HFFc6 (cell line): ENCODE results near the gene GORASP2. TPM values are rescaled to one million over a fixed set of nuclear protein-coding genes. Genes with fewer than 3 reads are reported as not detected.

ENCODE experiments used
- DNase-seq: peaks from one replicate; pipeline ENCODE4 v3.0.0-alpha.2; 2018
- H3K27ac Mint-ChIP-seq: 2 replicates; pipeline ENCODE4 v1.8.0; 2020; ENCODE audit warnings: mild to moderate bottlenecking, mixed read lengths
- H3K27me3 Mint-ChIP-seq: 2 replicates; pipeline ENCODE4 v1.8.0; 2021; ENCODE audit warnings: mild to moderate bottlenecking, moderate library complexity, mixed read lengths; ENCODE audit not compliant: insufficient read depth
- H3K36me3 Mint-ChIP-seq: 2 replicates; pipeline ENCODE4 v1.8.0; 2021; ENCODE audit warnings: low read depth, mixed read lengths
- H3K4me1 Mint-ChIP-seq: 2 replicates; pipeline ENCODE4 v1.8.0; 2020; ENCODE audit warnings: low read depth, mixed read lengths
- H3K4me3 Mint-ChIP-seq: 2 replicates; pipeline ENCODE4 v1.8.0; 2020; ENCODE audit warnings: mild to moderate bottlenecking, moderate library complexity, mixed read lengths
- H3K9me3 Mint-ChIP-seq: 2 replicates; pipeline ENCODE4 v1.8.0; 2020; ENCODE audit warnings: mild to moderate bottlenecking, mixed read lengths
- total RNA-seq, 6 experiments: library from RNA; stranded (reverse); fragmentation: NEBNext Ultra II Directional; extraction: Animal tissue kit (Norgen Biotek cat#: 25700); gene quantifications; 2 replicates in 1 of 6; 3 replicates in 5 of 6; pipeline ENCODE4 v1.2.3, GENCODE V29; 2021
- TF ChIP-seq, protein P1 (sequence below): fragments of 200-600 bp; sonication (generic); IDR thresholded peaks from 2 replicates; pipeline ENCODE4 v1.5.0; 2021; ENCODE audit warnings: antibody characterized with exemption, mild to moderate bottlenecking

The GORASP2 gene
- total RNA-seq, 6 experiments from 2014 or later = 113 to 124 (median 120) TPM

DNA sequence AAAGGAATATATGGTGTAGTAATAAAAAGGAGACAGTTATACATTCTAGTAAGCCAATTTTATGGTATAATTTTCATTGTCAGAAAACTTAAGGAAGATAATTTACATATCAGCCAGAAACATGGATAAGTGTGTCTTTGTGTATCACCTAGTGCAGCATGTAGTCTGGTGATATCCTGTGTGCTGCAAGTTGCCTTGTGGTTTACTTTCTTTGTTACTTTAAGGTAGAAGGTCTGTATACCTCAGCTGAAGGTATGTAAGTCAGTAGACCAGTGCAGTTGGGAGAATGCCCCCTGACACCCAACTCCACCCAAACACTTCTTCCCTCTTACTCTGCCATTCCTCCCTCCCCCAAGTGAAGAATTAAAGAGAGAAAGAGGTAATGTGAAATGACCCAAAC, 11.0 kb downstream of the GORASP2 start:
- no peak overlapping the region for H3K4me3 Mint-ChIP-seq
- TF ChIP-seq, protein P1, sequence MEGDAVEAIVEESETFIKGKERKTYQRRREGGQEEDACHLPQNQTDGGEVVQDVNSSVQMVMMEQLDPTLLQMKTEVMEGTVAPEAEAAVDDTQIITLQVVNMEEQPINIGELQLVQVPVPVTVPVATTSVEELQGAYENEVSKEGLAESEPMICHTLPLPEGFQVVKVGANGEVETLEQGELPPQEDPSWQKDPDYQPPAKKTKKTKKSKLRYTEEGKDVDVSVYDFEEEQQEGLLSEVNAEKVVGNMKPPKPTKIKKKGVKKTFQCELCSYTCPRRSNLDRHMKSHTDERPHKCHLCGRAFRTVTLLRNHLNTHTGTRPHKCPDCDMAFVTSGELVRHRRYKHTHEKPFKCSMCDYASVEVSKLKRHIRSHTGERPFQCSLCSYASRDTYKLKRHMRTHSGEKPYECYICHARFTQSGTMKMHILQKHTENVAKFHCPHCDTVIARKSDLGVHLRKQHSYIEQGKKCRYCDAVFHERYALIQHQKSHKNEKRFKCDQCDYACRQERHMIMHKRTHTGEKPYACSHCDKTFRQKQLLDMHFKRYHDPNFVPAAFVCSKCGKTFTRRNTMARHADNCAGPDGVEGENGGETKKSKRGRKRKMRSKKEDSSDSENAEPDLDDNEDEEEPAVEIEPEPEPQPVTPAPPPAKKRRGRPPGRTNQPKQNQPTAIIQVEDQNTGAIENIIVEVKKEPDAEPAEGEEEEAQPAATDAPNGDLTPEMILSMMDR = no peak
- H3K27me3 Mint-ChIP-seq = no peaks in the 10 kb centered on the region
- no peak for DNase-seq
- H3K36me3 Mint-ChIP-seq = no peaks in the 10 kb centered on the region; the same call in 1 of the 2 replicates
- no peaks in the 10 kb centered on the region for H3K9me3 Mint-ChIP-seq
- H3K27ac Mint-ChIP-seq = no peak overlapping the region
- H3K4me1 Mint-ChIP-seq = peaks cover 42% of the 10 kb centered on the region

DNA sequence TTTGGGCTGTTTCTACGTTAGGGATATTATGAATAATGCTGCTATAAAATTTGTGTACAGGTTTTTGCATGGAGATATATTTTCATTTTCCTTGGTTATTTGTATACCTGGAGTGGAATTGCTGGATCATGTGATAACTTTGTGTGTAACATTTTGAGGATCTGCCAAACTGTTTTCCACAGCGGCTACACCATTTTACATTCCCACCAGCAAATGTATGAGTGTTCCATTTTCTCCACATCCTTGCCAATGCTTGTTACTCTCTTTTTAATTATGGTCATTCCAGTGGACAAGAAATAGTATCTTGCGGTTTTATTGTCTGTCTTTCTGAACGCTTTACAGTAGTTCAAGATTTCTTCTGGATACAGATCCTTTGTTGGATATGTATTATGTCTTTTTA, 13.6 kb downstream of the GORASP2 start:
- TF ChIP-seq, protein P1 = no peak
- Mint-ChIP-seq H3K36me3 (no peaks in the 10 kb centered on the region; the same call in none of the 2 replicates), H3K4me1 (peaks cover 49% of the 10 kb centered on the region)

GRCh38 chr2:170943041-170943440, 14.0 kb downstream of the GORASP2 start:
- DNase-seq = no peak
- no peaks in the 10 kb centered on the region; the same call in none of the 2 replicates for H3K36me3 Mint-ChIP-seq
- no peak overlapping the region for H3K4me3 Mint-ChIP-seq
- peaks cover 46% of the 10 kb centered on the region for H3K4me1 Mint-ChIP-seq
- no peaks in the 10 kb centered on the region for H3K27me3 Mint-ChIP-seq
- H3K27ac Mint-ChIP-seq = no peak overlapping the region
- TF ChIP-seq, protein P1 = no peak
- H3K9me3 Mint-ChIP-seq = no peaks in the 10 kb centered on the region

More for the DNA sequence above, 13.6 kb downstream of the GORASP2 start:
- Mint-ChIP-seq H3K27me3 (no peaks in the 10 kb centered on the region), H3K27ac (no peak overlapping the region), H3K9me3 (no peaks in the 10 kb centered on the region), H3K4me3 (no peak overlapping the region)
- DNase-seq = no peak

DNA sequence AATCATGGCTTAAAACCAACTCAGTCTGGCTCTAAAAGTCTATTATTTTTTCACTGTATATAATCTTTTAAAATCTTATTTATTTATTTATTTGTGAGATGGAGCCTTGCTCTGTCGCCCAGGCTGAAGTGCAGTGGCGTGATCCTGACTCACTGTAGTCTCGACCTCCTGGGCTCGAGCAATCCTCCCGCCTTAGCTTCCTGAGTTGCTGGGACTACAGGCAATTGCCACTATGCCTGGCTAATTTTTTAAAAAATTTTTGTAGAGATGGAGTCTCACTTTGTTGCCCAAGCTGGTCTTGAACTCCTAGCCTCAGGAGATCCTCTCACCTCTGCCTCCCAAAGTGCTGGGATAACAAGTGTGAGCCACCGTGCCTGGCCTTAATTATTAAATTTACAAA, 14.5 kb downstream of the GORASP2 start:
- TF ChIP-seq, protein P1 = no peak
- no peaks in the 10 kb centered on the region; the same call in none of the 2 replicates for H3K36me3 Mint-ChIP-seq
- DNase-seq = no peak

GRCh38 chr2:170944545-170944944, 15.5 kb downstream of the GORASP2 start:
- Mint-ChIP-seq H3K27me3 (no peaks in the 10 kb centered on the region), H3K36me3 (no peaks in the 10 kb centered on the region; the same call in none of the 2 replicates), H3K27ac (no peak overlapping the region), H3K4me1 (peaks cover 32% of the 10 kb centered on the region), H3K4me3 (no peak overlapping the region), H3K9me3 (no peaks in the 10 kb centered on the region)
- TF ChIP-seq, protein P1 = no peak
- no peak for DNase-seq

More for the DNA sequence above, 14.5 kb downstream of the GORASP2 start:
- Mint-ChIP-seq H3K4me3 (no peak overlapping the region), H3K27me3 (no peaks in the 10 kb centered on the region), H3K27ac (no peak overlapping the region), H3K4me1 (peaks cover 41% of the 10 kb centered on the region), H3K9me3 (no peaks in the 10 kb centered on the region)

DNA sequence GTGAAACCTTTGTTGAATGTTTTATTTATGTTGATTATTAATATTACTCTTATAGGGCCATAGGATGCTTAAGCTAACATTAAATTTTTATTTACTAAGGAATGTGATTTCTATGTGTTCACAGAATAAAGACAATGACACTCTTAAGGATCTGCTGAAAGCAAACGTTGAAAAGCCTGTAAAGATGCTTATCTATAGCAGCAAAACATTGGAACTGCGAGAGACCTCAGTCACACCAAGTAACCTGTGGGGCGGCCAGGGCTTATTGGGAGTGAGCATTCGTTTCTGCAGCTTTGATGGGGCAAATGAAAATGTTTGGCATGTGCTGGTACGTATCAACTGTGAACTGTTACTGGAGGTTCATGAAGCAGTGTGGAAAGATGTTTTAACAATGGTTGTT, 20.4 kb downstream of the GORASP2 start:
- Mint-ChIP-seq H3K4me3 (no peak overlapping the region), H3K9me3 (no peaks in the 10 kb centered on the region), H3K27me3 (no peaks in the 10 kb centered on the region), H3K27ac (no peak overlapping the region), H3K4me1 (peaks cover 15% of the 10 kb centered on the region), H3K36me3 (peaks cover 38% of the 10 kb centered on the region)
- TF ChIP-seq, protein P1 = no peak
- no peak for DNase-seq
